ENCODE measurements around the gene TAOK3. TPM values are rescaled to one million over a fixed set of nuclear protein-coding genes. Genes with fewer than 3 reads are reported as not detected.

Gene TAOK3
- total and polyA plus RNA-seq, 9 of the 15 experiments (the other 6 are each of a cell fraction or from before 2014, with no cell fraction given), result 24.3 to 83.5 (median 47.1) TPM

DNA sequence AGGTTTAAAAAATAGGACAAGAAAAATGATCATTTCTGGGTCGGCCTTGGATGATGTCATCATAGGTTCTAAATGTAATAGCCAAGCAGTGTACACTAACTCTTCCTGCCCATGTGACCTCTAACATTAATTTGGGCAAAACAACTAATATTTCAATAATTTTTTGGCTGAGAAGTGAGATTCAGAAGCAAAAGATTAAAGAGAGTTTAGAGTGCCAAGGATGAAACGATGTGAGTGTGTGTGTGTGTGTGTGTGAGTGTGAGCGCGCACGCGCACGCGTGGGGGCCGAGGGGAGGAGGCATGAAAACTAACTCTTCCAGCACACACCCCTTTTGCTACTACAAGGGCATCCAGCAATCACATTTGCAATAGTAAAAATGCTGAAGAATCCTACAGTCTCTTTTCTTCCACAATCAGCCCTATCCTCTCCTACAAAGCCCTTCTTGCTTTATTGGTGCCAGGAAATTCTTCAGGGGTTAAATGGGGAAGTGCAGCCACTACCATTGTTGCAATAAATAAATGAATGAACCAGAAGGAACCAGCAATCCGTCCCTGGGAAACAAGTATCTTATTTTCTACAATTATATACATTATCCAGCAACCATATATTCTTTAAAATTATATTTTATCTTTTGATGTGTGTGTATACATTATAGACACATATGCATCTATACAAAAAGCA, 183.9 kb downstream of the TAOK3 start (continued):
- TF ChIP-seq, protein P1, sequence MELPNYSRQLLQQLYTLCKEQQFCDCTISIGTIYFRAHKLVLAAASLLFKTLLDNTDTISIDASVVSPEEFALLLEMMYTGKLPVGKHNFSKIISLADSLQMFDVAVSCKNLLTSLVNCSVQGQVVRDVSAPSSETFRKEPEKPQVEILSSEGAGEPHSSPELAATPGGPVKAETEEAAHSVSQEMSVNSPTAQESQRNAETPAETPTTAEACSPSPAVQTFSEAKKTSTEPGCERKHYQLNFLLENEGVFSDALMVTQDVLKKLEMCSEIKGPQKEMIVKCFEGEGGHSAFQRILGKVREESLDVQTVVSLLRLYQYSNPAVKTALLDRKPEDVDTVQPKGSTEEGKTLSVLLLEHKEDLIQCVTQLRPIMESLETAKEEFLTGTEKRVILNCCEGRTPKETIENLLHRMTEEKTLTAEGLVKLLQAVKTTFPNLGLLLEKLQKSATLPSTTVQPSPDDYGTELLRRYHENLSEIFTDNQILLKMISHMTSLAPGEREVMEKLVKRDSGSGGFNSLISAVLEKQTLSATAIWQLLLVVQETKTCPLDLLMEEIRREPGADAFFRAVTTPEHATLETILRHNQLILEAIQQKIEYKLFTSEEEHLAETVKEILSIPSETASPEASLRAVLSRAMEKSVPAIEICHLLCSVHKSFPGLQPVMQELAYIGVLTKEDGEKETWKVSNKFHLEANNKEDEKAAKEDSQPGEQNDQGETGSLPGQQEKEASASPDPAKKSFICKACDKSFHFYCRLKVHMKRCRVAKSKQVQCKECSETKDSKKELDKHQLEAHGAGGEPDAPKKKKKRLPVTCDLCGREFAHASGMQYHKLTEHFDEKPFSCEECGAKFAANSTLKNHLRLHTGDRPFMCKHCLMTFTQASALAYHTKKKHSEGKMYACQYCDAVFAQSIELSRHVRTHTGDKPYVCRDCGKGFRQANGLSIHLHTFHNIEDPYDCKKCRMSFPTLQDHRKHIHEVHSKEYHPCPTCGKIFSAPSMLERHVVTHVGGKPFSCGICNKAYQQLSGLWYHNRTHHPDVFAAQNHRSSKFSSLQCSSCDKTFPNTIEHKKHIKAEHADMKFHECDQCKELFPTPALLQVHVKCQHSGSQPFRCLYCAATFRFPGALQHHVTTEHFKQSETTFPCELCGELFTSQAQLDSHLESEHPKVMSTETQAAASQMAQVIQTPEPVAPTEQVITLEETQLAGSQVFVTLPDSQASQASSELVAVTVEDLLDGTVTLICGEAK (IDR thresholded peaks at IDR 0.05), result no peak
- TF ChIP-seq, protein P1 (CRISPR knock-in tag; IDR thresholded peaks at IDR 0.05), result no peak
- TF ChIP-seq RAD51 (IDR thresholded peaks at IDR 0.05; ENCODE audit: borderline replicate concordance, low read depth) (no peak), ATF7 (IDR thresholded peaks at IDR 0.05) (peak; percentile 39; the same call in 1 of the 2 replicates), PML (IDR thresholded peaks at IDR 0.05; ENCODE audit: low read length) (no peak), JUND (IDR thresholded peaks at IDR 0.05; ENCODE audit: borderline replicate concordance, low read depth, low read length) (no peak), JUND (tag; IDR thresholded peaks at IDR 0.05; ENCODE audit: borderline replicate concordance, low read depth, low read length) (peak; percentile 58; the same call in 1 of the 3 replicates), MAFK (IDR thresholded peaks at IDR 0.05; ENCODE audit: low read length) (no peak), SMARCC2 (IDR thresholded peaks at IDR 0.05; ENCODE audit: low read depth) (no peak), MAFG (tag; conservative IDR thresholded peaks at IDR 0.05) (no peak), SPI1 (IDR thresholded peaks at IDR 0.05; ENCODE audit: borderline replicate concordance, low read depth, low read length) (peak; percentile 60), NCOA2 (IDR thresholded peaks at IDR 0.05; ENCODE audit: partially characterized antibody in 2 of 2) (no peak), ZKSCAN1 (IDR thresholded peaks at IDR 0.05; ENCODE audit: low read depth, low read length) (no peak), MBD2 (IDR thresholded peaks at IDR 0.05; ENCODE audit: borderline replicate concordance, low read depth) (no peak), NFRKB (IDR thresholded peaks at IDR 0.05; ENCODE audit: low read depth) (no peak), PHF20 (IDR thresholded peaks at IDR 0.05; ENCODE audit: partially characterized antibody) (no peak)
- TF ChIP-seq, protein P2, sequence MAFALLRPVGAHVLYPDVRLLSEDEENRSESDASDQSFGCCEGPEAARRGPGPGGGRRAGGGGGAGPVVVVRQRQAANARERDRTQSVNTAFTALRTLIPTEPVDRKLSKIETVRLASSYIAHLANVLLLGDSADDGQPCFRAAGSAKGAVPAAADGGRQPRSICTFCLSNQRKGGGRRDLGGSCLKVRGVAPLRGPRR (CRISPR knock-in tag; IDR thresholded peaks at IDR 0.05), result no peak
- TF ChIP-seq, protein P3, sequence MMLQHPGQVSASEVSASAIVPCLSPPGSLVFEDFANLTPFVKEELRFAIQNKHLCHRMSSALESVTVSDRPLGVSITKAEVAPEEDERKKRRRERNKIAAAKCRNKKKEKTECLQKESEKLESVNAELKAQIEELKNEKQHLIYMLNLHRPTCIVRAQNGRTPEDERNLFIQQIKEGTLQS (IDR thresholded peaks at IDR 0.05), result peak; percentile 86
- TF ChIP-seq, protein P3 (CRISPR knock-in tag; conservative IDR thresholded peaks at IDR 0.05), result no peak

All from K562 (cell line).